ENCODE results near the gene ZCCHC24.

ZCCHC24 gene

DNA sequence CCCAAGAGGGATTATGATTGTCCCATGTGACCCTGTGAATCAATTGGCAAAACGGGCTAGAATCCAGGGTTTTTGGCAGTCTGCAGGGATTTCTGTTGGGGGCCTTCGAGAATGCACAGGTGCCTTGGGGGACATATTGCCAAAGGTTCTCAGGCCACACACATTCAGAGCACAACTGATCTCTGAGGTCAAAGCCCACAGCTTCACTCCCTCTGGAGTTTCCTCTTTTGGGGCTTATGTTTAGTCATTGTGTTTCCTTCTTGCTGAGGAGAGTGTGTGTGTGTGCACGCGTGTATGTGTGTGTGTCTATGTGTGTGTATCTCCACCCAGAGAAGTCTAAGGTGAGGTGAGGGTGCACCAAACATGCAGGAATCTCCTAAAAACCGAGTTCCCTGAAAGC is 89.3 kb downstream of the ZCCHC24 start:
- no peak for DNase-seq (ENCODE audit: low read depth)
- no peak overlapping the region for H3K4me3 ChIP-seq (ENCODE audit: low read depth, low read length)
- TF ChIP-seq, protein P1, sequence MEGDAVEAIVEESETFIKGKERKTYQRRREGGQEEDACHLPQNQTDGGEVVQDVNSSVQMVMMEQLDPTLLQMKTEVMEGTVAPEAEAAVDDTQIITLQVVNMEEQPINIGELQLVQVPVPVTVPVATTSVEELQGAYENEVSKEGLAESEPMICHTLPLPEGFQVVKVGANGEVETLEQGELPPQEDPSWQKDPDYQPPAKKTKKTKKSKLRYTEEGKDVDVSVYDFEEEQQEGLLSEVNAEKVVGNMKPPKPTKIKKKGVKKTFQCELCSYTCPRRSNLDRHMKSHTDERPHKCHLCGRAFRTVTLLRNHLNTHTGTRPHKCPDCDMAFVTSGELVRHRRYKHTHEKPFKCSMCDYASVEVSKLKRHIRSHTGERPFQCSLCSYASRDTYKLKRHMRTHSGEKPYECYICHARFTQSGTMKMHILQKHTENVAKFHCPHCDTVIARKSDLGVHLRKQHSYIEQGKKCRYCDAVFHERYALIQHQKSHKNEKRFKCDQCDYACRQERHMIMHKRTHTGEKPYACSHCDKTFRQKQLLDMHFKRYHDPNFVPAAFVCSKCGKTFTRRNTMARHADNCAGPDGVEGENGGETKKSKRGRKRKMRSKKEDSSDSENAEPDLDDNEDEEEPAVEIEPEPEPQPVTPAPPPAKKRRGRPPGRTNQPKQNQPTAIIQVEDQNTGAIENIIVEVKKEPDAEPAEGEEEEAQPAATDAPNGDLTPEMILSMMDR (conservative IDR thresholded peaks at IDR 0.05; ENCODE audit: low read depth, low read length): no peak

DNA sequence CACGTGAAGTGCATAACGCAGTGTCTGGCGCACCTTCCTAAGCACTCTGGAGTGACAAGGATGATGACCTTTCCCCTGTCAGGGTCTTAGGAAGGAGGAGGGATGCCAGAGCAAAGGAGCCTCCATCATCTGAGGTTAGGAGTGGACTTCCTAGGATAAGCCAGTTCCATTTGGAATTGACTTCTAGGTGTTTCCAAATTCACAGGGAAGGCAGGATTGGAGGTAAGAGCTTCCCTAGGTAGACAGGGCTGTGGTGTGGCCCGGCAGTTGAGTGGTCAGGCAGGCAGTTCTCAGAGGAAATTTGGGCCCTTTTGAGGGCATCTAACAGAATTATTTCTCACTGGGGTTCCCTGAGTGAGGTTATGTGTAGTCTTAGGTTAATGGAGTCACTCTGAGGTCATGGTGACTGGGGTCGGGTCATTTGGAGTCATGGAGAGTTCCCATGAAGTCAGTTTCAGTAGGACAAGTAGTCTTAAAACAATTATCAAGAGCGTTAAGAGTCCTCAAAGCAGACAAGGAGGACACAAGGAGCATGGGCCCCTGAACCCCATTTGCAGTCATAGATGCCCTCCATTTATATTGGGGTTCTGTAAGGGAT is 89.9 kb downstream of the ZCCHC24 start:
- H3K4me3 ChIP-seq (ENCODE audit: low read depth, low read length): no peak overlapping the region
- DNase-seq (ENCODE audit: low read depth): no peak
- TF ChIP-seq, protein P1 (conservative IDR thresholded peaks at IDR 0.05; ENCODE audit: low read depth, low read length): no peak

DNA sequence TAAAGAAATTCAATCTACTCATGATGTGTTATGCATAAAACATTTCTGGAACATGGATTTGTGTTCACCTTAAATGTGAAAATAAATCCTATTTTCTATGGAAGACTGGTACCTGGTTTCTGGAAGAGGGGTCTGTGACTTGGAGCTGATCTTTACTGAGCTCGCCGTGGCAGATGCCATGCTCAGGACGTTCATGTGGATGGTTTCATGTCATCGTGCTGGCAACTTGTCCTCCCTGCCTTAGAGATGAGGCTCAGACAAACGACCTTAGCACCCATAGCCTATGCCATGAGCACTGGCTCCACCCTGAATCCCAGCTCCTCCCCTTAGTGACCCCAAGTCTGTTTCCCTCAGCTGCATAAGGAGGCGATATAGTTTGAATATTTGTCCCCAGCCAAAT is 90.8 kb downstream of the ZCCHC24 start:
- no peak overlapping the region for H3K4me3 ChIP-seq (ENCODE audit: low read depth, low read length)
- TF ChIP-seq, protein P1 (conservative IDR thresholded peaks at IDR 0.05; ENCODE audit: low read depth, low read length): no peak
- no peak for DNase-seq (ENCODE audit: low read depth)

DNA sequence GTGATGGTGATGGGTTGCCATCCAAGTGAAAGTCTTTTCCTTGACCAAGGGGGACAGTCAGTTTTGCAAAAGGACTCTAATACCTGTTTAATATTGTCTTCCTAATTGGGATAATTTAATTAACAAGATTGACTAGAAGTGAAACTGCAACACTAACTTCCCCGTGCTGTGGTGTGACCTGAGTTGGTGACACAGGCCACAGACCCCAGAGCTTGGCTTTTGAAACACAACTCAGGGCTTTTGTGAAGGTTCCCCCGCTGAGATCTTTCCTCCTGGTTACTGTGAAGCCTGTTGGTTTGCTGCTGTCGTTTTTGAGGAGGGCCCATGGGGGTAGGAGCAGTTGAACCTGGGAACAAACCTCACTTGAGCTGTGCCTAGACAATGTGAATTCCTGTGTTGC is 91.3 kb downstream of the ZCCHC24 start:
- no peak for DNase-seq (ENCODE audit: low read depth)
- TF ChIP-seq, protein P1 (conservative IDR thresholded peaks at IDR 0.05; ENCODE audit: low read depth, low read length): no peak

DNA sequence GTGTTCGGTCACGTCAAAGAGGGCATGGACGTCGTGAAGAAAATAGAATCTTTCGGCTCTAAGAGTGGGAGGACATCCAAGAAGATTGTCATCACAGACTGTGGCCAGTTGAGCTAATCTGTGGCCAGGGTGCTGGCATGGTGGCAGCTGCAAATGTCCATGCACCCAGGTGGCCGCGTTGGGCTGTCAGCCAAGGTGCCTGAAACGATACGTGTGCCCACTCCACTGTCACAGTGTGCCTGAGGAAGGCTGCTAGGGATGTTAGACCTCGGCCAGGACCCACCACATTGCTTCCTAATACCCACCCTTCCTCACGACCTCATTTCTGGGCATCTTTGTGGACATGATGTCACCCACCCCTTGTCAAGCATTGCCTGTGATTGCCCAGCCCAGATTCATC is 91.7 kb downstream of the ZCCHC24 start:
- TF ChIP-seq, protein P1 (conservative IDR thresholded peaks at IDR 0.05; ENCODE audit: low read depth, low read length): no peak
- DNase-seq (ENCODE audit: low read depth): no peak
- H3K4me3 ChIP-seq (ENCODE audit: low read depth, low read length): no peak overlapping the region

More for the DNA sequence above, 91.3 kb downstream of the ZCCHC24 start:
- H3K4me3 ChIP-seq (ENCODE audit: low read depth, low read length): no peak overlapping the region

DNA sequence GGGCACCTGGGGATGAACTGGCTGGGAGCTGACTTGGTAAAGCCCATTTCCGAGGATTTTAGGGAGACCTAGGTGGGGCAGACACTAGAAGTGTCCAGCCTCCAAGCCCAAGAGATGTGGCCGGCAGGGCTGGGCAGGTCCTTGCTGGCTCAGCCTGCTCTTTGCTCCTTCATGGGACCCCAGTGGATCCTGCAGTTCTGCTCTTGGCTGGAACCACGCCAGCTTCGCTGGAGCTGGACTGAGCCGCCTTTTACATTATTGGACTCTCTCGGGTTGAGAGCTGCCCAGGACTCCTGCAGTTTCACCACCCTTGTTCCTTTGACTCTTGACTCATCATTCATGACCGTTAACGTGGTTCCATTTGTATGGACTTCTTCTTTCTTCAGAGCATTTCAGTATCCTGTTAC is 92.4 kb downstream of the ZCCHC24 start:
- no peak overlapping the region for H3K4me3 ChIP-seq (ENCODE audit: low read depth, low read length)
- DNase-seq (ENCODE audit: low read depth): no peak
- TF ChIP-seq, protein P1 (conservative IDR thresholded peaks at IDR 0.05; ENCODE audit: low read depth, low read length): no peak

Measured in choroid plexus epithelial cell (primary cell).